SU-DHL-6 (cell line): ENCODE measurements around the gene C9orf152.
A peak's percentile ranks its signal among the peaks of the same experiment; 100 is the strongest.

Experiments
- H2AFZ ChIP-seq: fragments of 200-600 bp; sonication (generic); 2 replicates; pipeline ENCODE4 v1.6.1; 2014; ENCODE audit warnings: low read depth, mild to moderate bottlenecking, moderate library complexity, mixed read lengths, antibody characterized with exemption, low read length; ENCODE audit not compliant: severe bottlenecking
- H3F3A ChIP-seq: fragments of 200-600 bp; shearing (Covaris generic); 2 replicates; pipeline ENCODE4 v1.6.0; 2016; ENCODE audit warnings: antibody characterized with exemption, mild to moderate bottlenecking; ENCODE audit not compliant: insufficient read depth
- H3K27ac ChIP-seq: fragments of 200-600 bp; sonication (generic); 2 replicates; pipeline ENCODE4 v1.5.1; 2016; ENCODE audit warnings: low read depth, mild to moderate bottlenecking, low read length, moderate library complexity, mixed read lengths
- H3K27me3 ChIP-seq: fragments of 200-600 bp; sonication (generic), shearing (Covaris generic); 2 replicates; pipeline ENCODE4 v1.6.0; 2014; ENCODE audit warnings: mild to moderate bottlenecking, low read length
- H3K36me3 ChIP-seq: fragments of 200-600 bp; sonication (generic); 2 replicates; pipeline ENCODE4 v1.6.1; 2014; ENCODE audit warnings: mild to moderate bottlenecking, low read length, mixed read lengths
- H3K4me2 ChIP-seq: fragments of 300-600, 200-600 bp; shearing (Covaris generic), sonication (generic); 2 replicates; pipeline ENCODE4 v1.6.0; 2014; ENCODE audit warnings: low read length, low read depth, mild to moderate bottlenecking; ENCODE audit not compliant: poor library complexity, severe bottlenecking
- H3K4me3 ChIP-seq: fragments of 200-600 bp; sonication (generic); 2 replicates; pipeline ENCODE4 v1.5.1; 2014; ENCODE audit warnings: antibody characterized with exemption, low read length, mild to moderate bottlenecking, mixed read lengths; ENCODE audit not compliant: insufficient read depth, poor library complexity, severe bottlenecking
- H3K79me2 ChIP-seq: fragments of 200-600 bp; sonication (generic); 2 replicates; pipeline ENCODE4 v1.6.1; 2014; ENCODE audit warnings: mild to moderate bottlenecking, low read length, moderate library complexity; ENCODE audit not compliant: insufficient read depth
- H3K9ac ChIP-seq: fragments of 200-600 bp; sonication (generic); 2 replicates; pipeline ENCODE4 v1.7.0; 2014; ENCODE audit warnings: mild to moderate bottlenecking, low read length
- H3K9me2 ChIP-seq: fragments of 200-600 bp; sonication (generic); replicated peaks from 2 replicates; pipeline ENCODE4 v1.6.1; 2014; ENCODE audit warnings: low read length; ENCODE audit not compliant: insufficient read depth
- H3K9me3 ChIP-seq: fragments of 200-600 bp; sonication (generic); 2 replicates; pipeline ENCODE4 v1.6.1; 2014; ENCODE audit warnings: low read length, mixed read lengths; ENCODE audit not compliant: insufficient read depth
- H4K20me1 ChIP-seq: fragments of 200-600 bp; sonication (generic); 2 replicates; pipeline ENCODE4 v1.6.1; 2014; ENCODE audit warnings: low read depth, mild to moderate bottlenecking, antibody characterized with exemption, low read length, moderate library complexity, mixed read lengths
- EZH2phosphoT487 ChIP-seq: fragments of 200-600 bp; sonication (generic), shearing (Covaris generic); conservative IDR thresholded peaks from 2 replicates; pipeline ENCODE4 v1.6.1; 2018; ENCODE audit warnings: mild to moderate bottlenecking, antibody characterized with exemption, low read length, moderate library complexity, mixed read lengths
- TF ChIP-seq, protein P1 (sequence below): fragments of 200-600 bp; sonication (generic); IDR thresholded peaks from one replicate; pipeline ENCODE4 v1.5.1; 2017; ENCODE audit warnings: antibody characterized with exemption, mild to moderate bottlenecking, low read length, moderate library complexity; ENCODE audit not compliant: insufficient read depth, poor library complexity, severe bottlenecking

C9orf152 gene

DNA sequence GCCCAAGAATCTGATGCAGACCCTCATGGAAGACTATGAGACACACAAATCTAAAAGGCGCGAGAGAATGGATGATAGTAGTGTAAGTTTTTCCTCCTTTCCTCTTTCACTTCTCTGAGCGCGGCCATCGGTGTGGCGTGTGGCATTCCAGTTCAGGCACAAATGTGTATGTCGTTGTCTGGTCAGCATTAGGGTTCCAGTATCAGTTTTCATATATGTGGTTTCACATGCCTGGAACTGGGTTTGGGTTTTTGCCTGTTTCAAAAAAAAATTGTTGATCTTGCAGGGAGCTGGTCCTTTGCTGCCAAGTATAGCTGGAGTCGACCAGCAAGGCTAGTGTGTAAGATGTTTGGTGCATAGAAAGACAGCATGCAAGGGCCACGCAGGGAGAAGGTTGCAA, 51.5 kb downstream of the C9orf152 start:
- TF ChIP-seq EZH2phosphoT487: no peak
- TF ChIP-seq, protein P1, sequence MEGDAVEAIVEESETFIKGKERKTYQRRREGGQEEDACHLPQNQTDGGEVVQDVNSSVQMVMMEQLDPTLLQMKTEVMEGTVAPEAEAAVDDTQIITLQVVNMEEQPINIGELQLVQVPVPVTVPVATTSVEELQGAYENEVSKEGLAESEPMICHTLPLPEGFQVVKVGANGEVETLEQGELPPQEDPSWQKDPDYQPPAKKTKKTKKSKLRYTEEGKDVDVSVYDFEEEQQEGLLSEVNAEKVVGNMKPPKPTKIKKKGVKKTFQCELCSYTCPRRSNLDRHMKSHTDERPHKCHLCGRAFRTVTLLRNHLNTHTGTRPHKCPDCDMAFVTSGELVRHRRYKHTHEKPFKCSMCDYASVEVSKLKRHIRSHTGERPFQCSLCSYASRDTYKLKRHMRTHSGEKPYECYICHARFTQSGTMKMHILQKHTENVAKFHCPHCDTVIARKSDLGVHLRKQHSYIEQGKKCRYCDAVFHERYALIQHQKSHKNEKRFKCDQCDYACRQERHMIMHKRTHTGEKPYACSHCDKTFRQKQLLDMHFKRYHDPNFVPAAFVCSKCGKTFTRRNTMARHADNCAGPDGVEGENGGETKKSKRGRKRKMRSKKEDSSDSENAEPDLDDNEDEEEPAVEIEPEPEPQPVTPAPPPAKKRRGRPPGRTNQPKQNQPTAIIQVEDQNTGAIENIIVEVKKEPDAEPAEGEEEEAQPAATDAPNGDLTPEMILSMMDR: no peak
- Histone ChIP-seq H3F3A (no peaks in the 10 kb centered on the region), H2AFZ (no peak overlapping the region), H4K20me1 (peaks cover 20% of the 10 kb centered on the region; the same call in 1 of the 2 replicates), H3K27ac (peak overlapping the region; percentile 29), H3K36me3 (peaks cover 36% of the 10 kb centered on the region), H3K9ac (no peak overlapping the region), H3K79me2 (peaks cover 100% of the 10 kb centered on the region), H3K4me3 (no peak overlapping the region), H3K9me3 (no peaks in the 10 kb centered on the region), H3K4me2 (peak overlapping the region; percentile 0), H3K27me3 (no peaks in the 10 kb centered on the region), H3K9me2 (no peaks in the 10 kb centered on the region)

DNA sequence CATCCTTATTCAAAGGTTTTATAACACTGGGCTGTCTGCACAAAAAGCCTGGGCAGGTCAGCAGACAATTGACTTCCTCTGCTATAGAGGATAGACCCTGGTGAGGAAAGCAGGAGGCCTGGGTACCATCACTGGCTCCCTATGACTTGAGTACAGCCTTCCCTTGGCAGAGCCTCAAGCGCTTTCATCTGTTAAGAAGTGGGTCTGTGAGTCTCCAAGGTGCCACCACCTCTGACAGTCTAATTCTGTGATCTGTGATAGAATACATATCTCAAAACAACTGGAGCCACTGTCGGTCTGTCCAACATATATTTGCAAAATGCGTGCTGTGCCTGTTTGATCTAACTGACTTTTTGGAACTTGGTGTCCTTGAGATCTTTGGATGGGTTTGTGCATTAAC, 52.2 kb downstream of the C9orf152 start:
- H3K36me3 ChIP-seq: peaks cover 31% of the 10 kb centered on the region
- no peak overlapping the region for H3K27ac ChIP-seq
- TF ChIP-seq, protein P1: no peak
- no peak for TF ChIP-seq EZH2phosphoT487
- H3K79me2 ChIP-seq: peaks cover 100% of the 10 kb centered on the region
- H2AFZ ChIP-seq: no peak overlapping the region
- no peak overlapping the region for H3K4me3 ChIP-seq
- no peak overlapping the region for H3K9ac ChIP-seq
- H3K27me3 ChIP-seq: no peaks in the 10 kb centered on the region
- 0 out of 2 replicates have a peak, but pooled peaks cover 2% of the 10 kb centered on the region for H3F3A ChIP-seq
- H4K20me1 ChIP-seq: peaks cover 22% of the 10 kb centered on the region; the same call in 1 of the 2 replicates
- no peaks in the 10 kb centered on the region for H3K9me2 ChIP-seq
- H3K4me2 ChIP-seq: peak overlapping the region; percentile 0
- H3K9me3 ChIP-seq: no peaks in the 10 kb centered on the region

DNA sequence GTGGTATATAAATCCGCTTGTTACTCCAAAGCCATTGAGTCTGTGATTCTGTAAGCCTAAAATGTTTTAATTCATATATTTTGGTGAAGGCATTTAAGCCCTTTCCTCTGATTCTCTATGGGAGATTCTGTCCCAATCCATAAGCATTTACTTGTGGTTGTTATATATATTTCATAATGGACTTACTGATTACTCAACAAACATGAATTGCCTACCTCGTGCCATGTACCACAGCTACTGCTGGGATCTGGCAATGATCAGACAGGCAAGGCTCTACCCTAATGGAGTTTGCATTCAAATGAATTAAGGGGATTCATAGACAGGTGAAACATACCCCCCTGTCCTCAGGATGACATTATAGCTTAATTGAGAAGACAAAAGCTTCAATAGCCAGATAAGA, 54.5 kb downstream of the C9orf152 start:
- Histone ChIP-seq H3K27ac (no peak overlapping the region), H3K36me3 (peaks cover 16% of the 10 kb centered on the region), H3K27me3 (no peaks in the 10 kb centered on the region), H3K79me2 (peaks cover 100% of the 10 kb centered on the region), H3K9me2 (no peaks in the 10 kb centered on the region), H3K9me3 (no peaks in the 10 kb centered on the region), H4K20me1 (peaks cover 20% of the 10 kb centered on the region; the same call in 1 of the 2 replicates), H3K4me3 (no peak overlapping the region), H3F3A (0 out of 2 replicates have a peak, but pooled peaks cover 8% of the 10 kb centered on the region), H3K9ac (no peak overlapping the region), H2AFZ (no peak overlapping the region), H3K4me2 (no peak overlapping the region)
- no peak for TF ChIP-seq EZH2phosphoT487
- TF ChIP-seq, protein P1: no peak
